ENCODE data around the gene GPR146.

GPR146 gene

DNA sequence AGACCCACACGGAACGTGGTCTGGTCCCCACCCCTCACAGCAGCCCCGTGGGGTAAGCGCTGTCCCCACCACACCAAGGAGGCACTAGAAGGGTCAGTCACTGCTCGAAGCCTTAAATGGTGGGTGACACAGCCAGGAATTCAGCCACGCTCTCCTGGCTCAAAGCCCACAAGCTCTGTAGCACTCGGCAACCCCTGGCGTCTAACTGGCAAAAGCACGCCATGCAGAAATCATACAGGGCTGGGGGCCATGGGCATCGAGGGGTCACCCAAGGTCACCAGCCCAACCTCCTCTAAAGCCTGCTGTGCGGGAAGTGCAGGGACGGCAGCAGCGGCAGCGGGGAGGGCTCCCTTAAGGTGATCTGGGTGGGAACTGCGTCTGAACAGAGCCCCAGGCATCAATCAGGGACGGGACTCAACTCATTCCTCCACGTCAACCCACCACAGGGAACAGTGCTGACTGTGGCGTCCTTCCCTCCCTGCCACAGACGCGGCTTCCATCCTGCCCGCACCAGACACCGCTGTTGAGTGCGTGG, 51.3 kb downstream of the GPR146 start:
- no peak for DNase-seq (ENCODE audit: low read depth)

DNA sequence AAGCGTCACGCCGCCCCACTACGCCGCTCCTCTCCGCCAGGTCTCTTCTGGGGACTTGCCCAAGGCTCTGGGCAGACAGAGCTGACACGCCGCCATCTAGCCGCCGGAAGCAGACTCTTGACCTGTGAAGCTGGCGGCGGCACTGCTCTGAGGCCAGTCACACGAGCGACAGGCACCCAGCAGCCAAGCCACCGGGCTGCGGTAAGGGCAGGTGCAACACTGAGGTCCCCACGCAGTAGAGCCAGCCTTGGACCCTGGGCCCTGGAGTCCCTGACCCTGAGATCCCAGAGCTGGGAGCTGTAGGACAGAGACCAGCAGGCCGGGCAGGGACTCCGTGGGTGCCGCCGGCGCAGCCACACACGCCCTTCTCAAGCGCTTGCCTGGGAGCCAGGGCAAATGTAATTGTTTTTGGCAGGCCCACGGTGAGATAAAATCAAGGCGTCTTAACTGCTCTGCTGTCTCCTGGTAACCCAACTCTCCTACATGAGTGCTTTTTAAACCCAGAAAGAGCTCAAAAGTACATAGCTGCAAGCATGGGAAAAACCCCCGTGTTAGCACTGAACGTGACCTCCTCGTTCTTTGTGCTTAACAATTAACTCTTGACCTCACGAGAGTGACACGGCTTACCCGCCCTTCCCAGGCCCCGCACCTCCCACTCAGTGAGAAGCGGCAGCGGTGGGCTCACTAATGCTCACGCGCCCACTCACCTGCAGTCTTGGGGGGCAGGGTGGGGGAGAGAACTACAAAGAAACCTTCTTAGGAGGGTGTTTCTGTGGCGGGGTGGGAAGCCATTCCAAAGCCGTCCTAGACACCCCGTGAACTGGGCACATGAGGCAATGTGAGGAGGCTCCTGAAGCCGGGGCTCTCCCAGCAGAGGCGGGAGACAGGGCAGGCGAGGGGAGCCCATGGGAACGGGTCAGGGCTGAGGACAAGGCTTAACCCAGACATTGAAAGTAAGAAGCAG, 52.1 kb downstream of the GPR146 start:
- DNase-seq (ENCODE audit: low read depth): no peak

DNA sequence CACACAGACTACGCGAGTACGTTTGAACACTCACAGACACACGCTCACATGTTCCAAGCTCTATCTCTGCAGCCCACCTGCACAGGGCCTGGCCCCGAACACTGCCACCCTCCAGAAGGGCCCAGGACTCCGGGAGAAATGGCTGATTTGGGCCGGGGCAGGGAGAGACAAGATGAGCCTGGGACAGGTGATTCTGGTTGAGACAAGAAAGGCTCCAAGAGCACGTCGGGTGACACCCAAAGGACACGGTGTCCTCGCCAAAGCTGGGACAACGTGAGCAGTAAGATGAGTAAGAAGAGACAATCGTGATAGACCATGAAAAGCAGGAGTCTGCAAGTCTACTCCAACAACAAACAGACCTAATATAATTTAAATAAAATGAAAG, 52.8 kb downstream of the GPR146 start:
- no peak for DNase-seq (ENCODE audit: low read depth)

DNA sequence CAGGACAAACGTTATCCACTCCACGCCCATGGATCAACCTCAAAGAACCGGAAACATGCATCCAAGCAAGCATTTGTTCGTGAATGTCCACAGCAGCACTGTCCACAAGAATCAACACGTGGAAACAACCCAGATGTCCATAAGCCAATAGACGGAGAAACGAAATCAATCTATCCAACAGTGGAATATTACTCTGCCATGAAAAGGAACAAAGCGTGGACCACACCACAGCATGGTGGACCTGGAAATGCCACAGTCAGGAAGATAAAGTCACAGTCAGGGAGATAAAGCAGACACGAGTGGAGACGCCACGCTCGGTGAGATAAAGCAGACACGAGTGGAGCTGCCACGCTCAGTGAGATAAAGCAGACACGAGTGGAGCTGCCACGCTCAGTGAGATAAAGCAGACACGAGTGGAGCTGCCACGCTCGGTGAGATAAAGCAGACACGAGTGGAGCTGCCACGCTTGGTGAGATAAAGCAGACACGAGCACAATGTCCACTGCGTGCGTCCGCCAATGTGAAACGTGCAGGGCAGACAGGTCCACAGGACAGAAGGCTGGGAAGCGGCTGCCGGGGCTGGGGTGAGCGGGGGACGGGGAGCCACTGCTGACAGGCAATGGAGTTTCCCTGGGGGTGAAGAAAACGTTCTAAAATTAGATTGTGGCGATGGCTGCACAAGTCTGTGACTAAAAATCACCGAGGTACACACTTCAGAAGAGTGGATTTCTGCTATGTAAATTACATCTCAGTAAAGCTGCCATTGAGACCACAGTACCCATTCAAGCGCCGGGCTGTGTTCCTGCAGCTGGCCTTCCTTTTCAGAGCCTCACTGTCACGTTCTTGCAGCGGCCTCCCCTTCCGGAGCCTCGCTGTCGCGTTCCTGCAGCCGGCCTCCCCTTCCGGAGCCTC, 54.2 kb downstream of the GPR146 start:
- DNase-seq (ENCODE audit: low read depth): no peak

DNA sequence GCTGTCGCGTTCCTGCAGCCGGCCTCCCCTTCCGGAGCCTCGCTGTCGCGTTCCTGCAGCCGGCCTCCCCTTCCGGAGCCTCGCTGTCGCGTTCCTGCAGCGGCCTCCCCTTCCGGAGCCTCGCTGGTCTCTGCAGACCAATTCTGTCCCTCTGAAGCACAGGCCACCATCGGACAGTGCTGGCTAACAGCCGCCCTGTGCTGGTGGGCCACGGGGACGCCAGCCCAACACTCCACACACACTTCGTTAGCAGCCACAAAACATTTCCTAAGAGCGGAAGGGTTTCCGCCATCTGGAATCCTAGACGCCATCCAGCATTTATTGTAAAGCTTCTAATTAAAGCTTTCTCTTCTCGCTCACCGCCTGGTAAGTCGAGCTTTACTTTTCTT, 54.8 kb downstream of the GPR146 start:
- no peak for DNase-seq (ENCODE audit: low read depth)

DNA sequence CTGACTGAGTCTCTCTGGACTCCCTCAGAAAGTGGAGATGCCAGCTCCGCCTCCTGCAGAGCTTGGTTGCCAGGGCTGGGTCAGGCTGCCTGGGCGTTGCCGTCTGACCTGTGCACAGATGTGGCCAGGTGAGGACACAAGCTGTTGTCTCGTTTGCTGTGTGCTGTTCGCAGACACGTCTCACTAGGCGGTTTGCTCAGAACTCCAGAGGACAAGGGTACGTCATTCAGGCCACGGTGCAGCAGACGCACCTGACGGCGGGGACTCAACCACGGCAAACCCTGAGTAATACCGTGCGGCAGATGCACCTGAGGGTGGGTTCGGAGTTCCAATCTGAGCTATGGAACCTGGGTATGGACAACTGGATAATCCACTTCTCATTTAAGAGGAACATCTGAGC, 55.3 kb downstream of the GPR146 start:
- DNase-seq (ENCODE audit: low read depth): no peak

DNA sequence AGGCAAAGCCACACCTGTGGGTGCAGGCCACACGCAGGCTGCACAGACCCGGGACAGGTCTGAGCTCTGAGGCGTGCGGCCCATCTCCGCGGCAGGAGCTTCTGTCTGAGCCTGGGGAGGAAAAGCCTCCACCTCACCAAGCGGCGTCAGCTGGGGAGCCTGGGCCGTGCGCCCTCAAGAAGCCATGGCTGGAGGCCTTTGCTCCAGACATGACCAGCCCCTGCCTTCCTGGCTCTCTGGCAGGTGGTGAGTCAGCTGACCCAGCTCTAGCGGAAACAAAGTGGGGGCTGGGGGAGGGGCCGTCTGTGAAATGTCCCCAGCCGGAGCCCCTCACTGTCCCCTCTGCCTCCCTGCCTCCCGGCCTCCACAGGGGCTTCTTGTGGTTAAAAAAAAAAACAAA, 56.0 kb downstream of the GPR146 start:
- DNase-seq (ENCODE audit: low read depth): no peak

DNA sequence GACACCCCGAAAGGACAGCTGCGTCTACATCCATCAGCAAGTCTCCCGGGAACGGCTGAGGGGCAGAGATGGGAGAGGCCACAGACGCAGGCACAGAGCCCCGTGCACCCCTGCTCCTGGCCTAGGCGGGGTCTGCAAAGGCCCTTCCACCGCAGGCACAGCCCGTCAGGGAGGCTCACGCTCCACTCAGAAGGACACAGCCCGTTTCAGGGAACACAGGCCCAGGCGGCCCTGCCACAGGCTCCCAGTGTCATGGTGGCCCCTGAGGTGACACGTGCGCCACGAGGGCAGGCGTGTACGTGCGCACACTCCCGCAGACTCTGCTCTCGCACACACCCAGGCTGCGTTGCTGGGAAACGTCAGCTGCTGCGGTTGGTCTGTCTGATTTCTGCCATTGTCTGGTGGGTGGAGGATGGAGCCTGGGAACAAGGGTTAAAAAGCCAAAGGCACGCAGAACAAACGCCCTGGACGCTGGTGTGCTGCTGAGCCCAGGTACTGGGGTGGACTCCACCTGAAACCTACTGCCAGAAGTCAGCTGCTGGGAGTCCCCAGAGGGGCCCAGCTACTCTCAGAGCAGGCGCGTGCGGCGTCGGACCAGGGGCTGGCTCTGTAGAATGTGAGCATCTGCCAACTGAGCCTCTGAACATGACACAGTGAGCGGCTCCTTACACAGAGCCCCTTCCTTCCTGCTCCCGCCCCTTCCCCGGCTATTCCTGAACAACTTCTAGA, 56.7 kb downstream of the GPR146 start:
- no peak for DNase-seq (ENCODE audit: low read depth)

DNA sequence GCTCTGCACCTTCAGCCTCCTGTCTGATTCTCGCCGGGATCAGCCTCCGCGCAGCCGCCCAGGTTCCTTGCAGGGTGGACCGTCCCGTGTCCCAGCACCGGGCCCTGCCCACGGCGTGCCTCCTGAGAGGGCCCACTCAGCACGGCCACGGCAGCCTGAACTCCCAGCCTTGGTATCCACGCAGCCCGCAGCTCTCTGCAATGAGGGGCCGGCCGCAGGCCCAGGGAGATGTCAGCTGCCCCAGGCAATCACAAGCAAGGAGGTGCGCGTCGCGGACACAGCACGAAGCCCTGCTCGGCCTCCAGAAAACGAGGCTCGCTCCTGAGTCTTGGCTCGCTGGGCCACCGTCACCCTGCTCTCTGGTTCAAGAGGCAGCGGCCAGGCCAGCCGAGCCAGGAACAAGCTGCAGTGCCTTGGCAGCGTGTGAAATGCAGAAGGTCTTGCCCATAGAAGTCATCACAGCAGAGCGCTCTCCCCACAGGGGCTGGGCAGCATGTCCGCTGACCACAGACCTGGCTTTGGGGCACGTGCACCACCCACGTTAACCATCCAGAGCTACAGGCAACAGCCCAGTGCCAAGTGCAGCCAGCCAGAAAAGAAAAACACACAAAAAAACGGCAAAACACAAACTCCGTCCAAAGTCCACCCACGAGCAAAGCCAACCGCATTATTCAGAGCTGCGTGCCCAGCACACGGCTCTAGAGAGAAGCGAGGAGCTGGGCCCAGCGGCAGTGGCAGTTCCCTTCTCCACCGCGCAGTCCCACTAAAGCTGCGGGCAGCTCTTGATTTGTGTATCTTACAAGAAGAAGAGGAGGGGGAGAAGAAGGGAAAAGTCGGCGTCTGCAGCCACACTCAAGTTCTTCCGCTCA, 57.5 kb downstream of the GPR146 start:
- no peak for DNase-seq (ENCODE audit: low read depth)

DNA sequence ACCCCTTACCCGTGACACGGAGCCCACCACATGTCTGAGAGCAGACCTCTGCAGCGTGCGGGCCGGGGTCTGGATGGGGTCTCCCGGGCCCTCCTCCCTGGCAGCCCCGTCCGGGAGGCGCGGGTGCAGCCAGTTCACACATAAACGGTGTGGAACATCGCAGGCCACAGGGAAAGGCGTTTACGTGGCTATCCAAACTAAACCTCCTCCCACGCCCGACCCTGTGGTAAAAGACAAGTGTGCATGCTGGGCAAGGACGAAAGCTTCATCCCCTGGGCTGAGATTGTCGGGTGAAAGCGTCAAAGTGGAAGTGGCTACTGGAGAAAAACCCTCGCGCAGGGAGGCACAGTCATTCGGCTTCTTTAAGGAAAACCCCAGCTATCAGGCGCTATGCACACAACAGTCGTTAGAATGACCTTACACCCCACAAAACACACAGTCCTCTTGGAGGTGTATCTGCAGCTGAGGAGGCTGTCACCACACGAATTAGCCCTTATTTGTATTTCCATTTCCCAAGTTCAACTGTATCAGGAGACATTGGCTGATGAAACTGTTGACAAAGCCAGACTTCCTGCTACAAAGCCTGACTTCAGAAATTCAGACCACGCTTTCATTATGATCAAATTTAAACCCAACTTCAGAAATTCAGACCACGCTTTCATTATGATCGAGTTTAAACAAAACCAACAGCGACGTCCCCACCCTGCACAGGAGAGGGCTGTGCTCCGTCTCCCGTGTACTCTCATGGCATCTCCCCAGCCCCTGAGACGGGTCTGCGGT, 58.9 kb downstream of the GPR146 start:
- DNase-seq (ENCODE audit: low read depth): no peak

DNA sequence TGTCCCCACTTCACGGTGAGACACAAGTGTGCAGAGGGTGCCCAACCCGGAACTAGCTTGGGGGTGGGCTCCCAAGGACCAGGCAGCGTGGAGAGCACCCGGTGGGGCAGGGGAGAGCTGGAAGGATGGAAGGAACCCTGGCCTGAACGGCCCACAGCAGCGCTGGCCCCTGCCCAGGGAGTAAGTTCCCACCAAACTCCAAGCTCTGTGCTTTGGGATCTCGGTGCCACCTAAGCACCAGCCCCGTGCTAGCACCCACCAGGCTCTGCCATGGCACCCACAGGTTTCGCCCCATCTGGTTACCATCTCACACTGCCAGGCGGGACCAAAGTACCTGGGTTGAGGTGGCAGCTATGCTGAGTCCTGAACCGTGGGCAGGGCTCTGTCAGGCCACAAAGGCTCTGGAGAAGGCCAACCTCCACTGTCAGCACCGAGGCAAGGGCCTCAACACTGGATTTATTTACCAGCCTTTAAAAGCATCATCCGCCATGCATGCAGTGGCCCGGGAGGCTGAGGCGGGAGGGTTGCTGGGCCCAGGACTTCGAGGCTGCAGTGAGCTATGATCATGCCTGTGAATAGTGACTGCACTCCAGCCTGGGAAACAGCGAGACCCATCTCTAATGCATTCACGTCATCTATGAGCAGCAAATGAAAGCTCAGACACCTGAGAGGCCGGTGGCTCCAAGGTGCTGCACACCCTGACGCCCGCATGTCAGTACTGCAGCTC, 59.6 kb downstream of the GPR146 start:
- no peak for DNase-seq (ENCODE audit: low read depth)

DNA sequence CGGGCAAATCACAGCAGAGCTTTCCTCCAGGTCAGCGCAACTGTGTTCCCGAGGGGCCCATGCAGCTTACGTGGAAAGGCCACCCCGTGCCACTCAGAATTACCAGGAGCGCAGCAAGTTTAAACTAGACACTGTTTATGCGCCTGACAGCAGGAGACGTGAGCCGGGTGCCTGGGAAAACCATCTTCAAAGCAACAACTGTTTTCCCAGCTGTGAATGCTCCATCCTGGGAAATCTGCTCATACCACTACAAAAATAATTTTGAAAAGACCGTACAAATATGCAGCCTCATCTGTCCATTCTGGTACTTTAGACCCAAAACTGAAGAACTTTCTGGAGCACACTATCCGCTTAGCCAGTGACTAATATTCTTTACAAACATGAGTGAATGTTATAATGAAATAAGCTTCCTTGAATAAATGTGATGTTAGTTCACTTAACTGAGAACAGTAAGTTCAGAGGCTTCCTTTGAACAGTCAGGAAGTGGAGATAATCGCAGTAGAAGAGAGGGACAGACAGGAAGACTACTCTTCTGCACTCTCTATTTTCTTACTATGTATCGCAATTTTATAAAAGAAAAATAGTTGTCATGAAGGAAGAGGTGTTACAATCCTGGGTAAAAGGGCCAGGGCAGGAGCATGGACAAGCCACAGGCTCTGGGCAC, 60.3 kb downstream of the GPR146 start:
- no peak for DNase-seq (ENCODE audit: low read depth)

DNA sequence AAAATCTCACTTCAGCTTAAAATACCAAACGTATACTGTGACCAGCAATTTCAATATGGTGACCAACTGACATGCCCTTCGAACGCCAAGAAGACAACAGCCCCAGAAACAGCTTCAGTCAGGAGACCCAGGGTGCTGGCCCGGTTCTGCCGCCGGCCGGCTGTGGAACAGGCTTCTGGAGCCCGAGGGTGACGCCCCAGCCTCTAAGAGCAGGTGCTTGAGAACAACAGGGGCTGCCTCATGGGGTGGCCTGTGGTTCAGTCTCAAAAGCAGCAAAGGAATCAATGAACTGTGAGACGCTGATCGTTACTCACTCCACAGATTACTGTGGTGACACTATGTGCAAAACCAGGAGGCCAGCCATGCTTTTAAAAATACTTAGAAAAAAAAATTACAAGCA, 60.8 kb downstream of the GPR146 start:
- no peak for DNase-seq (ENCODE audit: low read depth)

DNA sequence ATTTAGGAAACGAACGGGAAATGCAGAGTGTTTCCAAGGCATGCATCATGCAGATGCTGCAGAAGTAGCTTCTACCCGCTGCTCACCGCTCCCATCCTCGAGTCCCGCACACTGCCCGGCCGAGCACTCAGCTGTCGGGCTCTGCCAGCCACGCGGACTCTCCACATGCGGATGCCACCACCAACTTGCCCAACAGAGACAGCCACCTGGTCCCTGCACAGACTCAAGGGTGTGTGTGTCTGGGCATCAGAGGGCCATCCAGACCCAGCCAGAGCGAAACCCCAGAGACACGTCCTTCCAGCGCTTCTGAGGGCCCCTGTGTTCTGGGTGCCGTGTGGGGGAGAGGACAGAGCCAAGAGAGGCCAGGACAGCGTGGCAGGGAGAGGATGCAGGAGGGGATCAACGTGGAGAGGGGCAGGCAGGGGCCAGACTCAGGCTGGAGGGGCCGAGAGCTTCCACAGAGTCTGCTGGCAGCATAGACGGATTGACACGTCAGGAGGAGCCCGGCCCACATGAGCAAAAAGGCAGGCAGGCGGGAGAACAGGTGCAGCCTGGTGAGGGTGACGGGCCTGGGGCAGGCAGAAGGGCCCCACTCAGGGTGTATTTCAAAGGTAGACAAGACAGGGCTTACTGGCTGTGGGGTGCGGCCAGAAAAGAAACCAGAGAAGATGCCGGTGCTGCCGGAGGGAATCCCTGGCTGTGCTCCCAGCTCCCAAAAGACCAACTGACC, 61.9 kb downstream of the GPR146 start:
- DNase-seq (ENCODE audit: low read depth): no peak

DNA sequence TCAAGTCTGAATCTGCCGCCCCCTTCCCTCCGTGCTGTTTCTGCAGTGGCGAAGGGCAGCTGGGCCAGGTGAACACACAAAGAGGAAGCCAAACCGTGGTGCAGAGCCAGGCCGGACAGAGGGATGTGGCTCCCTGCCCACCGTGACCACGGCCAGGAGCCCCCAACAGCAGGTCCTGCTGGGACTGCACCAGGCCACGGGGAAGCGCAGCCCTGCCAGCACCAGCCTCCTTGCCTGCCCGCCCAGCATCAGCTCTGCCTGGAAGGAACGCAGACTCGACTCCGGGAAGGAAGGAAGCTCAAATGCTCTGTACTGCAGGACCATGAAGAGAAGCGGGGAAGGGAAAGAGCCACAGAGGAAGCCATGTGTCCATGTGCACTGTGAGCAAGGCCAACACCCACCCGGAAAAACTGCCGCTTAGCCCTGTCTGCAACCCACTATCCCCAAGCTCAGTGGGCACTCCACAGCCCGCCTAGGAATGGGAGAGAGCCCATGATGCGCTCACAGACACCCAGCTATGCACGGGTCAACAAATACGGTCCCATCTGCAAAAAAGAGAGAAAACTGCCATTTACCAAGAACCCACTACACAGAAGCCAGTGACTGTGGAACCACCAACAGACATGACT, 62.6 kb downstream of the GPR146 start:
- DNase-seq (ENCODE audit: low read depth): no peak

DNA sequence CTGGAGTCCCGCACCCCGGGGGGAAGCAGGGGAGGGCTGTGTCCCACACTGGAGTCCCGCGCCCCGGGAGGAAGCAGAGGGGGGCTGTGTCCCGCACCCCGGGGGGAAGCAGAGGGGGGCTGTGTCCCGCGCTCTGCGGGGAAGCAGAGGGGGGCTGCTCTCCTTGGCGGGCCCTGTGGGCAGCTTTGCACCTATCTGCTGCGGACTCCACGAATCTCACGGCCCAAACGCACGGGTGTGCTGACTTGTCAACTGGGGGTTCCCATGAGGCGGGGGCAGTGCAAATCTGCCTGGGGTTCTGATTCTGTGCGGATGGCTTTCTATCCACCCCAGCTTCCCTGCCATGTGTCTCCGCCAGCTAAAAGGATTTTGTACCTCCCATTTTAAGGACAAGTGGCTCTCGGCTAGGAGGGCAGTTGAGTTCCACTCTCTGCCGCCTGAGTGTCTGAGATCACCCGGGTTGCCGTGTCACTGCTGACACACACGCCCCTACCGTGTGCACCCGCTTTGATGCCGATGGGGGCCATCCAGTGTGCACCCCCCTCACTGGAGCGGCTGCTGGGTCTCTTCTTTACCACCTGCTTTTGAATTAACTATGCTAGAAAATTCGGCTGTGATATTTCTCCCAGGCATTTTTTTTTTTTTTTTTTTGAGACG, 64.0 kb downstream of the GPR146 start:
- no peak for DNase-seq (ENCODE audit: low read depth)

All from activated T-cell treated with anti-CD3 and anti-CD28 coated beads for 1 hour (primary cell).